Measurements from ENCODE around the gene WNT10A. TPM values are rescaled to one million over a fixed set of nuclear protein-coding genes. Genes with fewer than 3 reads are reported as not detected.

The WNT10A gene
- total RNA-seq, 1 donor from 2014 or later: 2.5 TPM

DNA sequence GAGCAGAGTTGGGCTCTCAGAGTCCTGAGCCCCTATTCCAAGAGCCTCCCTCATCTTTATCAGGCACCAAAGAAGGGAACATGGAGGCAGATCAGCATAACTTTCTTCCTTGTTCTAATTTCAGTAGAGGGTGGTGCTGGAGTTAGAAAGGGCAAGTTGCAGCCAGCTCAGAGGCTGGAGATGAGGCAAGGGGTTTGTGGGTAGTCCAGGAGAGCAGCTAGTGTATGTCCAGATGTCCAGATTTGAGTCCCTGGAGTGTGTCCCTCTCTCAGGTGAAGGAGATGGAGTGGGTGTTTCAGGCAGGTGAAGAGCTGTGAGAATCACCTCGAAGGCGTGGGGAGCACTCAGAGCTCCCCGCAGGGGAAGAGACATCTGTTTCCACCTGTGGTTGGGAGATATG lies 48.6 kb upstream of the WNT10A start:
- TF ChIP-seq EZH2 (IDR thresholded peaks at IDR 0.05; ENCODE audit: insufficient read depth, low read length): no peak
- TF ChIP-seq, protein P1, sequence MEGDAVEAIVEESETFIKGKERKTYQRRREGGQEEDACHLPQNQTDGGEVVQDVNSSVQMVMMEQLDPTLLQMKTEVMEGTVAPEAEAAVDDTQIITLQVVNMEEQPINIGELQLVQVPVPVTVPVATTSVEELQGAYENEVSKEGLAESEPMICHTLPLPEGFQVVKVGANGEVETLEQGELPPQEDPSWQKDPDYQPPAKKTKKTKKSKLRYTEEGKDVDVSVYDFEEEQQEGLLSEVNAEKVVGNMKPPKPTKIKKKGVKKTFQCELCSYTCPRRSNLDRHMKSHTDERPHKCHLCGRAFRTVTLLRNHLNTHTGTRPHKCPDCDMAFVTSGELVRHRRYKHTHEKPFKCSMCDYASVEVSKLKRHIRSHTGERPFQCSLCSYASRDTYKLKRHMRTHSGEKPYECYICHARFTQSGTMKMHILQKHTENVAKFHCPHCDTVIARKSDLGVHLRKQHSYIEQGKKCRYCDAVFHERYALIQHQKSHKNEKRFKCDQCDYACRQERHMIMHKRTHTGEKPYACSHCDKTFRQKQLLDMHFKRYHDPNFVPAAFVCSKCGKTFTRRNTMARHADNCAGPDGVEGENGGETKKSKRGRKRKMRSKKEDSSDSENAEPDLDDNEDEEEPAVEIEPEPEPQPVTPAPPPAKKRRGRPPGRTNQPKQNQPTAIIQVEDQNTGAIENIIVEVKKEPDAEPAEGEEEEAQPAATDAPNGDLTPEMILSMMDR (IDR thresholded peaks at IDR 0.05; ENCODE audit: insufficient read depth, low read depth, low read length): no peak
- DNase-seq (ENCODE audit: low read depth): no peak
- H3K36me3 ChIP-seq (ENCODE audit: insufficient read depth, low read length): no peaks in the 10 kb centered on the region
- FAIRE-seq: no peak
- no peaks in the 10 kb centered on the region for H3K79me2 ChIP-seq (ENCODE audit: insufficient read depth, low read length)
- H3K9me3 Mint-ChIP-seq (ENCODE audit: unreplicated experiment): peaks cover 4% of the 10 kb centered on the region
- no peak overlapping the region for H3K4me3 ChIP-seq (ENCODE audit: insufficient read depth, low read depth, low read length)
- H3K9ac ChIP-seq (ENCODE audit: low read length): no peak overlapping the region
- H4K20me1 ChIP-seq (ENCODE audit: insufficient read depth, low read length): no peaks in the 10 kb centered on the region
- peaks cover 50% of the 10 kb centered on the region for H3K27me3 Mint-ChIP-seq (ENCODE audit: low read depth, unreplicated experiment)
- peaks cover 51% of the 10 kb centered on the region for H3K27me3 ChIP-seq (ENCODE audit: insufficient read depth, low read length)
- H3K27ac ChIP-seq (ENCODE audit: low read depth, low read length): no peak overlapping the region
- H2AFZ ChIP-seq (ENCODE audit: low read depth, low read length): no peak overlapping the region
- H3K36me3 Mint-ChIP-seq (ENCODE audit: low read depth, unreplicated experiment): peaks cover 4% of the 10 kb centered on the region
- H3K4me2 ChIP-seq (ENCODE audit: low read length): no peak overlapping the region
- H3K4me1 ChIP-seq (ENCODE audit: insufficient read depth, low read length): no peaks in the 10 kb centered on the region
- peaks cover 2% of the 10 kb centered on the region for H3K4me1 Mint-ChIP-seq (ENCODE audit: low read depth, unreplicated experiment)
- H3K9me3 ChIP-seq (ENCODE audit: insufficient read depth, low read depth, low read length): no peaks in the 10 kb centered on the region
- no peak overlapping the region for H3K27ac Mint-ChIP-seq (ENCODE audit: unreplicated experiment)
- H3K4me3 Mint-ChIP-seq (ENCODE audit: unreplicated experiment): no peak overlapping the region

DNA sequence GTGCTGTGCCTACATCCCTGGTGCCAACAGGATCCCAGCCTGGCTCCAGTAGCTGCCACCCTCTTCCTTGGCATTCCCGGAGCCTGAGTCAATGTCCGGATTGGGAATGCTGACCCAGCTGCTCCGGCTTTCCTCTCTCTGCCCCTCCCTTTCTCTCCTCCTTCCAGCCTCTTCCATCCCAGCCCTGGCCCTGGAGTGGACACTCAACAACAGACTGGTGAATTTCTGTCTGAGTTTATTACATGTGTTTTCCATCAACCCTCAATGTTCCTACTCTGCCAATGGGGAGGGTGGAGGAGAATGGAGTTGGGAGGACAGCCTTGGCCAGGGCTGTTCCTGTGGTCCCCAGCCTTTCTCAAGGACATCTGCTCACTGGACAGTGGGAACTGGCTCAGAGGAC lies 48.1 kb upstream of the WNT10A start:
- Mint-ChIP-seq H3K27ac (ENCODE audit: unreplicated experiment) (no peak overlapping the region), H3K4me1 (ENCODE audit: low read depth, unreplicated experiment) (peaks cover 2% of the 10 kb centered on the region), H3K27me3 (ENCODE audit: low read depth, unreplicated experiment) (peaks cover 47% of the 10 kb centered on the region), H3K36me3 (ENCODE audit: low read depth, unreplicated experiment) (peaks cover 4% of the 10 kb centered on the region), H3K9me3 (ENCODE audit: unreplicated experiment) (peaks cover 5% of the 10 kb centered on the region), H3K4me3 (ENCODE audit: unreplicated experiment) (no peak overlapping the region)
- Histone ChIP-seq H3K4me1 (ENCODE audit: insufficient read depth, low read length) (no peaks in the 10 kb centered on the region), H3K27ac (ENCODE audit: low read depth, low read length) (no peak overlapping the region), H3K4me3 (ENCODE audit: insufficient read depth, low read depth, low read length) (no peak overlapping the region), H3K79me2 (ENCODE audit: insufficient read depth, low read length) (no peaks in the 10 kb centered on the region), H4K20me1 (ENCODE audit: insufficient read depth, low read length) (no peaks in the 10 kb centered on the region), H2AFZ (ENCODE audit: low read depth, low read length) (no peak overlapping the region), H3K9ac (ENCODE audit: low read length) (no peak overlapping the region), H3K27me3 (ENCODE audit: insufficient read depth, low read length) (peaks cover 49% of the 10 kb centered on the region), H3K9me3 (ENCODE audit: insufficient read depth, low read depth, low read length) (no peaks in the 10 kb centered on the region), H3K4me2 (ENCODE audit: low read length) (no peak overlapping the region), H3K36me3 (ENCODE audit: insufficient read depth, low read length) (no peaks in the 10 kb centered on the region)
- FAIRE-seq (no peak), DNase-seq (ENCODE audit: low read depth) (no peak)
- TF ChIP-seq EZH2 (IDR thresholded peaks at IDR 0.05; ENCODE audit: insufficient read depth, low read length): no peak

DNA sequence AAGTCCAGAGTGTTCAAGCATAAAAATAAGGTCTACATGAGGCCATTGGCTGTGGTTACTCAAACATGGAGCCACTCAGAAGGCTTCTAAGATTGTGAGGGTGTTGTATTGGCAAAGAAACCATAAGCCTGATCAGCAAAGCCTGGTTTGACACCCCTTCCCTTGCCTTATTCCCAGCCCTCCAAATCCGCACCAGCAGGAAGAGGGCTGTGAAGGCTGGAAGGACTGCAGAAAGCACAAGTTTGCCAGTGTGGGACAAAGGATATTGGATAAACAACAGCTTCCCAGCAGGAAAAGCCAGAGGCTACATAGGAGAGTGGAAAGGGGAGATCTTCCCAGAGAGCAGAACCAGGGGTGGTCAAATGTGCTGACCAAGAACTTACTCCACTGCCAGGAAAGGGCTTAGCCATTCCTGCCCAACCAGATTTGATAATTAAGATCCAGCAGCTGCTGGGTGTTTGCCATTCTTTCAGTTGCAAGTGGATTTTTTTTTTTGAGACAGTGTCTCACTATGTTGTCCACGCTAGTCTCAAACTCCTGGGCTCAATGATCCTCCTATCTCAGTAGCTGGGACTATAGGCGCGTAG lies 47.5 kb upstream of the WNT10A start:
- Histone ChIP-seq H3K4me3 (ENCODE audit: insufficient read depth, low read depth, low read length) (no peak overlapping the region), H3K9ac (ENCODE audit: low read length) (no peak overlapping the region), H4K20me1 (ENCODE audit: insufficient read depth, low read length) (no peaks in the 10 kb centered on the region), H3K4me2 (ENCODE audit: low read length) (no peak overlapping the region), H3K36me3 (ENCODE audit: insufficient read depth, low read length) (no peaks in the 10 kb centered on the region), H3K27ac (ENCODE audit: low read depth, low read length) (no peak overlapping the region), H2AFZ (ENCODE audit: low read depth, low read length) (no peak overlapping the region), H3K9me3 (ENCODE audit: insufficient read depth, low read depth, low read length) (no peaks in the 10 kb centered on the region), H3K27me3 (ENCODE audit: insufficient read depth, low read length) (peaks cover 49% of the 10 kb centered on the region), H3K79me2 (ENCODE audit: insufficient read depth, low read length) (no peaks in the 10 kb centered on the region), H3K4me1 (ENCODE audit: insufficient read depth, low read length) (no peaks in the 10 kb centered on the region)
- no peak for TF ChIP-seq EZH2 (IDR thresholded peaks at IDR 0.05; ENCODE audit: insufficient read depth, low read length)
- TF ChIP-seq, protein P1 (IDR thresholded peaks at IDR 0.05; ENCODE audit: insufficient read depth, low read depth, low read length): no peak
- Mint-ChIP-seq H3K9me3 (ENCODE audit: unreplicated experiment) (peaks cover 5% of the 10 kb centered on the region), H3K4me1 (ENCODE audit: low read depth, unreplicated experiment) (peaks cover 2% of the 10 kb centered on the region), H3K4me3 (ENCODE audit: unreplicated experiment) (no peak overlapping the region), H3K27ac (ENCODE audit: unreplicated experiment) (no peak overlapping the region), H3K36me3 (ENCODE audit: low read depth, unreplicated experiment) (peaks cover 4% of the 10 kb centered on the region), H3K27me3 (ENCODE audit: low read depth, unreplicated experiment) (peaks cover 44% of the 10 kb centered on the region)
- FAIRE-seq: no peak
- DNase-seq (ENCODE audit: low read depth): no peak
